H4 (cell line): ENCODE results near the gene NFKB1. TPM values are rescaled to one million over a fixed set of nuclear protein-coding genes. Genes with fewer than 3 reads are reported as not detected.

Source experiments
- DNase-seq: peaks from one replicate; pipeline ENCODE4 v3.0.0-alpha.2; 2015; ENCODE audit warnings: low spot score
- total RNA-seq: library from RNA; depleted of rRNA; stranded (reverse); fragments of >200 nt; shearing (Covaris generic); gene quantifications from 2 replicates; pipeline ENCODE4 v1.2.3, GENCODE V29; 2014

NFKB1 gene
- total RNA-seq, 1 experiment from 2014 or later, result 16.4 TPM

DNA sequence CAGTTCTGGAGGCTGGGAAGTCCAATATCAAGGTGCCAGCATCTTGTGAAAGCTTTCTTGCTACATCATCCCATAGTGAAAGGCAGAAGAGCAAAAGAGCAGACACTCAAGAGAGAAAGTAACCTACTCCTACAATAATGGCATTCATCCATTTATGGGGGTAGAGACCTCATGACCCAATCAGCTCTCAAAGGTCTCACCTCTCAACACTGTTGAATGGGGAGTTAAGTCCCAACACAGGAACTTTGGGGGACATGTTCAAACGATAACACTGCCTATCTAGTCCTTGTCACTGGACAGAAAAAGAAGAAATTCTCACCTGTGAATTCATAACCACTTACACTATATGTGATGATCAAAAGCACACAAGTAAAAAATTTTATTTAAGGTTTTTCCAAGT lies 6.6 kb upstream of the NFKB1 start:
- no peak for DNase-seq

DNA sequence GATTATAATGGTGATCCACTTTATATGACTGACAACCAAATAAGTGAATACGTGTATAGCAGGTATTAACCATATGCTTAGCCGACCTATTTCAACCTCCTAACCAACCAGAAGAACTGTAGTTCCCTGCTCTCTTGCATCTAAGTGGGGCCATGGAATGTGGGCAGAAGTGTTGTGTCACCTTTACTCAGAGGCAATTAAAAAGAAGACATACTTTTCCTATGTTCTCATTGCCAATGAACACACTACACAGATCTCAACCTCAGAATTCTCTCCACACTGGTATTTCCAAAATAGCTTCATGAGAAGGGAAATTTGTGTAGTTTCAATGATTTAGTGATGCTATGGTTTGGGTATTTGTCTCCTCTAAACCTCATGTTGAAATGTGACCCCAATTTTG lies 3.2 kb upstream of the NFKB1 start:
- DNase-seq, result no peak

DNA sequence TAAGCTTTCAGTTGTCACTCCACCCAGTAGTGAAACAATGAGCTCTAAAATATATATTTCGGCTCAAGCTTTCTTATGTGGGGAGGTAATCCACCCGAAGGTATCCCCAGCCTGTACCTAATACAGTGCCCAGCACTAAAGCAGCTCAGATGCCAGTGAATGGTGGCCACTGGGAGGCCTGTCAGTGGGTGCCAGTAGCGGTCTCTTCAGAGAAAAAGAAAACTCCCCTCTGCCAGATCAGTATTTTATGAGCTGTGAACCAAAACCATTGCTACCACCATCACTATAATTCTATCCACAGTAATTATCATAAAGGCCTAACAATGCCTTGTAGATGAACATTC lies 835 bp upstream of the NFKB1 start:
- no peak for DNase-seq

DNA sequence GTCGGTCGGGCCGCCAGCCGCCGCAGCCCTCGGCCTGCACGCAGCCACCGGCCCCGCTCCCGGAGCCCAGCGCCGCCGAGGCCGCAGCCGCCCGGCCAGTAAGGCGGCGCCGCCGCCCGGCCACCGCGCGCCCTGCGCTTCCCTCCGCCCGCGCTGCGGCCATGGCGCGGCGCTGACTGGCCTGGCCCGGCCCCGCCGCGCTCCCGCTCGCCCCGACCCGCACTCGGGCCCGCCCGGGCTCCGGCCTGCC lies 213 bp downstream of the NFKB1 start:
- no peak for DNase-seq

DNA sequence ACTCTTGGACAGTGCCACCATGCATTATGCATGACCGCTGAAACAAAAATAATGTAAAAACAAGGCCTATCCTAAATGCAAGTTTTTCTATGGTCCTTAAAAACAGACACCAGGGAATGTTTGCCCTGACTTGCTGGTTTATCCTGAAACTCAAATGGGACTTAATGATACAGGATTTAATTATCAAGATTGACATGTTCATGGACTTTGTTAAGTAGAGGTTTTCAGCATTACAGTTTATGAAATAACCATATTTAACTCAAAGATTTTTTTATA lies 1.3 kb downstream of the NFKB1 start:
- DNase-seq, result no peak

DNA sequence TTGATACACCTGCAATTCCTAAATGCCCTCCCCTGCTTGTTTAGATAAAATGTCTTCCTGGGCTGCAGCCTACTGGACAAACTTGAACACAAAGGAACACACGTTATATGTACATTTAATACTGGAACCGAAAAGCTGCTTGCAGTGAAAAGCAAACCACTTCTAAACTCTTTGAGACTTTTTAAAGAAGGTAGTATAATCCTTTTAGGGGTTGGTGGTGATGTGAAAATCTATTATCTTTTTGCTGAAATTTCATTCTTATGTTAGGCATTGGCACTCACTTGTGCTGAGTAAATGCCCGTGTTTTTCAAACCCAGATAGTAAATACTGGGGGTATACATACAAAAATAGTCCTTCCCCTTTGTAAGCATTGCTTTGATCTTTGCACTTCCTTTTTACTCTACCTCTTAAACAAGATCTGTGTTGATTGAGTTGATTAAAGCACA lies 2.2 kb downstream of the NFKB1 start:
- DNase-seq, result no peak

DNA sequence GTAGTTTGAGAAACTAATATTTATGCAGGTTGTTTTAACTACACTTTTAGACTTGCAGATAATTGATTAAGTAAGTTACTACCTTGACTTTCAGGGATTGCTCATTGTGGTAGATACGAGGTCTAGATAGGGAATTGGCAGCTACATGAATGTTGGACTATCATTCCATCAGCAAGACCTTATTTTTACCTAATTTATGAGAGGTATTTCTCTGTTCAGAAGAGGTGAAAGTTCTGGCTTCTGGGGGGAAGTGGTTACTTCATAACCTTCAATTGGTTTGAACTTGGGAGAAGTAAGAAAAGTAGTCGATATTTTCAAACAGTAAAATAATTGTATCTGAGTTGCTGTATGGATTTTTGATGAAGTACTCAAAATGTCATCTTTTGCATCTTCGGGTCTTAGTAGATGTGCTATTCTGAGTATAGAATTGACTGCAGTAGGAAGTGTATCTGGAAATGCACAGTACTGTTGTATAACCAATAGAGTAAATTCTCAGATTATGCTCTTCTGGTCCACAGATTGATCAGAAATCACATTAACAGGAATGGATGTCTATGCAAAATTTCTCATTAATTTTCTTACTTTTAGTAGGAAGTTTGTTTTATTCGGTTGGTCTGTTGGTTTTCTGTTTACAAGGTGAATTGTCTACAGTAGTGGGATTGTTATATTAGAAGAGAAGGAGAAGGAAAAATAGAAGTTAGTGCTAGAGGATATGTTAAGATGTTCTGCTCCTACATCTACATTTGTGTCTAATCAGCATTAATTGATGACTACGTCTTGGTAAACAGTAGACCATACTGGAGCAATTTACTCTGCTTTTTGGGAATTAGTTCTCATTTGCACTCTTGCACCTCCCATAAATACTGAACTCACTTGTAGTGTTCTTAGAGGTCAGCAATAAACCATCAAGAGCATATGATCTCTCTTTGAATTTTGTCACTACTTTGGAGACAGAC lies 3.0 kb downstream of the NFKB1 start:
- DNase-seq, result no peak

DNA sequence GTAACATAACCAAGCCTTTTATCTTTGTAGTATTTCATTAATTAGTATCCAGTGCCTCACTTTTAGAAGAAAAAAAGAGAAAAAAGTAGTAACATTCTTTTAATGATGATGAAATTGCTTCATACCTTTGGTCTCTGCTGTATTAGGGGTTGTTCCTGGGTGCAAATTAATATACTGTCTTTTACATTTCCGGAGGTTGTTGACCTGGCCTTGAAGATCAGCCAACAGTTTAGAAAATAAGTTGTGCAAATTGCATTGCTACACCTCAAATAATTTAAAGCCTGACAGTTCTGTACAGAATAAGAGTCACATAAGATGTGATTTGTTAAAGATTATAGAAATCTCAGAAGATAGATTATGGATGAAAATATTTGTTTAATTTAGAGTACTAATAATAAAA lies 3.8 kb downstream of the NFKB1 start:
- no peak for DNase-seq

DNA sequence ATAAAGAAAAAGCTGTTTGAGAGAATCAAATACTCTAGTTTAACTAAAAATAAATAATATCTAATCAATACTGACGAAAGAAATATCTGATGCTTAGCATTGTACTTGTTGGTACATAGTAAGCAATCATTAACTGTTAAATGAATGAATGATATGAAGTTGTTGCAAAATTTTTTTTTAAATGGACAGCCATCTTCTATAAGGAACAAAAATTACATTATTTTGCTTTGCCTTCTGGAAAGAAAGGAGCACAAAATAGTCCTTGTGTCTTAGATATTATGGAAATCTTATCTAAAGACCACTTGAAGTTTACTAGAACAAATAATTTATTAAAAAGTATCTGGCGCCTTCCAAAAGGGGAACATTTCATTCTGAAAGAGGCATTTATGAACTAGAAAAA lies 4.5 kb downstream of the NFKB1 start:
- DNase-seq, result no peak

DNA sequence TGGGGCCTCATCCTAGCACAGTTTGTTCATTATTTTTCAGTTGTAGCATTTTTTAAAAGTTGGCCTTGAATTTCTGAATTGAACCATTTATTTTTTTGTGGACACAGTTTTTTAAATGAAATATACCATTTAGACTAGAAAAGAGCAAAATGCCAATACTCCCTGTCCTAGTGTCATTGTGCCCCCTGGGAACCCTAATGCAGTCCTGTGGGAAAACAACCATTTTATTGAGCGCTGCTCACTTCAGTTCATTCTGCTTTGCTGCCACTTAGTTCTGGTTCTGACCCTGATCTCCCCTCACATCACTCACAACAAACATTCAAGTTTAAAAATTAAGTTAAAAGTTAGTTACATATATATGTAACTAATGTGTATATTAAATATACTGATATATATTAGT lies 5.4 kb downstream of the NFKB1 start:
- no peak for DNase-seq

DNA sequence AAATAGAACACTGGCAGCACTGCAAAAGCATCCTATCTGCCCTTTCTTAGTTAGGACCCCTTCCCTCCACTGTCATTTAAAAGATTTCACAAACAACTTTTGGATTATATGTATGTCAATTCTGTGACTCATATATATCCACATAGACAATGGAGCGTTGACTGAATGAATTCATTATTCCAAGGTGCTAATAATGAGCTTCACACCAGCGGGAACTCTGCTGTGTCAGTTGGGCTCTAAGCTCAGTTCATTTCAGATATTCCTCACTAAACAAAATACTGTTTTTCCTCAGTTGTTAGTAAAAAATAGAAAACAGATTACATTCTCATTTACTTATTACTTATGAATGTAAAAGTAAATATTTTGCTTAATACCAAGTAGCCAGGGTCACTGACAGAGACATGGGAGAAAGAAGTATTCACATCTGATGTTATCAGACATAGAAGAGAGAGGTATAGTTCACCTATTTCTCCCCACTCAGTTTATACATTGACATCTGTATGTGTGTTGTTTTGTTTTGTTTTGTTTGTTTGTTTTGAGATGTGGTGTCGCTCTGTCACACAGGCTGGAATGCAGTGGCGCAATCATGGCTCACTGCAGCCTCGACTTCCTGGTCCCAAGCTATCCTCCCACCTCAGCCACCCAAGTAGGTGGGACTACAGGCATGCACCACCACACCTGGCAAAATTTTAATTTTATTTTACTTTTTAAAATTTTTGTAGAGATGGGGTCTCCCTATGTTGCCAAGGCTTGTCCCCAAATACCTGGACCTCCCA lies 10.9 kb downstream of the NFKB1 start:
- DNase-seq, result no peak

DNA sequence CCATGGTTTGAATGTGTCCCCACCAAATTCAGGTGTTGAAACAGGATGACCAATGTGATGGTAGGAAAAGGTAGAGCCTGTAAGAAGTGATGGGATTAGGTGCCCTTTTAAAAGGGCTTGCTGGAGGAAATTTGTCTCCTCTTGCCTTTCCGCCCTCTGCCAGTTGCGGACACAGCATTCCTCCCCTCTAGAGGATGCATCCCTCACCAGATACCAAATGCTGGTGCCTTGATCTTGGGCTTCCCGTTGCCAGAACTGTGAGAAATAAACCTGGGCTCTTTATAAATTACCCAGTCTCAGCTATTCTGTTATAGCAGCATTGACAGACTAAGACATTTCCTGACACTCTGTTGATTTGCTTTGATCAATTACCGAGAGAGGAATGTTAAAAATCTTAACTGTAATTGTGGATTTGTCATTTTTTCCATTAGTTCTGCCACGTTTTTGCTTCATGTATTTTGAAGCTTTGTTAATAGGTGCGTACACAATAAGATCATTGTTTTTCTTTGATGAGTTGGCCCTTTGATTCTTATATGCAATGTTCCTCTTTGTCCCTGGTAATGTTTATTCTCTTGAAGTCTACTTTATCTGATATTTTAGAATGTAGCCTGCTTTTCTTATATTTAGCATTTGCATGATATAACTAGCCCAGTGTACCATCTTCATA lies 13.3 kb downstream of the NFKB1 start:
- DNase-seq, result no peak

DNA sequence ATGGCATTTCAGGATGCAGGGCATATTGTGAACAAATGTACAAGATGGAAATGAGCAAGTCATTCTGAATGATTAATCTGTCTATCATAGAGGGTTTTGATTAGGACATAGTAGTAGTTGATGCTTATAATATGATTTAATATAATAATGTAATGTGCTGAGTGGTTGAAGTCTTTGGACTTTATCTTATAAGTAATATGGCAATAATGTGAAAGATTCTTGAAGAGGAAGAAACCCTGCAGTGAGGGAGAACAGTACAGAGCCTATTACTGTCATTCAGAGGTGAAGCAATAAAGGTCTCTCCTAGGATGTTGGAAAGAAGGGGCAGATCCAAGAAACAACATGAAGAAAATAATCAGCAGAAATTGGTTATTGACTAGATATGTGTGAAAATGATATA lies 16.6 kb downstream of the NFKB1 start:
- DNase-seq, result no peak

DNA sequence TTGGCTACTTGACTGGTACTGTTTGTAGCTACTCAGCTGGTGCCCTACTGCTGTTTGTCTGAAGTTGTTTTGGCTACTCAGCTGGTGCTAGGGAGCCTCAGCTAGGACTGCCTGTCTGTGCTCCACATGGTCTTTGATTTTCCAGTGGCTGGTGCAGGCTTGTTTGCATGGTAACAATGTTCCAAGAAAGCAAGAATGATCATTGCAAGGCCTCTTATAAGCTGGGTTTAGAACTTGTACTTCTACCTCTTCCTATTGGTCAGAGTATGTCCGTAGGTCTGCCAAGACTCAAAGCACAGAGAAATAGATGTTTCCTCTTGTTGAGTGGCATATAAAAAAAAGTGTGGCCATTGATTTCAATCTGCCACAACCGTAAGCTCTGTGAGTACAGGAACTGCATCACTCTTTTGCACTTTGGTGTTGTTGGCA lies 17.6 kb downstream of the NFKB1 start:
- no peak for DNase-seq

DNA sequence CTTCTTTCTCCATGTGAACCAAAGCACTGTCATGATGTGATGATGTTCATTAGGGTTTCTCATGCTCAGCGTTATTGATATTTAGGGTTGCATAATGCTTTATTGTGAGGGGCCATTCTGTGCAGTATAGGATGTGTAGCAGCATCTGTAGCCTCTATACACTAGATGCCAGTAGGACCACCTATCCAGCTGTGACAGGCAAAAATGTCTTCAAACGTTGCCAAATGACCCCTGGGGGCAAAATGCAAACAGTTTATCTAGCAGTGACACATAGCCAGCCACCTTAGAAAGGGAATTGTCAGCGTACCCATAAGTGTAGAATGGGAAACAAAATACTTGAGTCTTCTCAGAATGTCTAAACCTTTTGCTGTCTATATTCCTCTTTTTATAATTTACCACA lies 18.8 kb downstream of the NFKB1 start:
- DNase-seq, result no peak

DNA sequence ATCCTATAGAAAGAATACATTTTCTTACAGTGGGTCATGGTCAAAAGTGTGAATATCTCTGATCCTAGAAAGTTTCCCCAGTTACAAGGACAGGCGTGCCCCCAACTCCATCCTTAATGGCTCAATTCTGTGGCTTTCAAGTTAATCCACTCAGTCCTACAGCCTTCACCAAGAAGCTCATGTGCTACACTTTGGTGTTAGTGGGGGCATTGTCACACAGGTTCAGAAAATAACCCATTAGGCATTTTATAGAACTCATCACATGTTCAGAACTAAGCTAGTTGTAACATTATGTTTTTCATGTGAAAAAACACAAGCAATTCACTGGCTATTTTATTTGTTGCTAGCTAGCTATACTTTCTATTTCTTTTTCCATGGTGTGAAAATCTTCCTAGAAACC lies 20.4 kb downstream of the NFKB1 start:
- DNase-seq, result no peak

DNA sequence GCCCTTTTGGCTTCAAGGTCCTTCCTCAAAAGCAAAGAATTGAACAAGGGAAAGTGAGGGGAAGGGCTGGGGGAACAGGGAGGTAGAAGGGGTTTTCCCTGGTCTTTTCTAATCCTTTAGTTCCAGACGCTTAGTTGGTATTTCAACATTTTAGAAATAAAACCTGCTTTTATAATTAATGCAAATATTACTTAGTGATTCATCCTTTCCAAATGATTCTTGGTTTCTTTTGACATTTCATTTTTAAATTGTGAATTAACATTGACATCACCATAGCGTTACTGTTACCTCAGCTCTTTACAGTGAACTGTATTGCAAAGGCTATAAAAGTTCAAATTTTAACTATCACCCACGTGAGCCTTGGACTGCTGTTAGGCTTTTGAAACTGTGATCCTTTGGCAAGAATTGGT lies 20.9 kb downstream of the NFKB1 start:
- no peak for DNase-seq

DNA sequence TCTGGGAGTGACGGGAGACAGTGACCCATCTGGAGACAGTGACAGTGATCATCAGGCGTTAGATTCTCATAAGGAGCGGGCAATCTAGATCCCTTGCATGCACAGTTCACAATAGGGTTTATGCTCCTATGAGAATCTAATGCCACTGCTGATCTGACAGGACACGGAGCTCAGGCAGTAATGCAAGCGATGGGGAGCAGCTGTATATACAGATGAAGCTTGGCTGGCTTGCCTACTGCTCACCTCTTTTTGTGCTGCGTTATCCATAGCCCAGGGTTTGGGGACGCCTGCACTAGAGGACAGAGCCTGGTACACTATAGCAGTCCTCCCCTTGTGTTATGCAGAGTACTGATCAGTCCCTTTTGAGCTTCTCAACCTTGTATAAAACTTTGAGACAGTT lies 23.5 kb downstream of the NFKB1 start:
- no peak for DNase-seq

DNA sequence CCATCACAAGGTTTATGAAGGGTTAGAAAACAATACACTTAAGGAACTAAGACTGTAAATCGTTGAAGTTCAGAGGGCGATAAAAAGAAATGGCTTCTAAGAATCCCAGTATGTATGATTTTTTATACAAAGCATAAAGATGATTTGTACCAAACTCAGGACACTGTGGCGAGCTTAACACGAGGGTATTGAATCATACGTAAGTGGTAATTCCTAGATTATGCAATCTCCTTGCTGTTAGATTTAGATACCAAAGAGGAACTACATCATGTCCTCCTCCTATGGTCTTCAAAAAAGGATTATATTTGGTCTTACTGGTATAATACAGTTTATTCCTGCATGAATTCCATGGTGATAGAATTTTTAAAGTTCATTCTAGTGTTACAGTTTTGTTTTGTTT lies 23.9 kb downstream of the NFKB1 start:
- DNase-seq, result no peak

DNA sequence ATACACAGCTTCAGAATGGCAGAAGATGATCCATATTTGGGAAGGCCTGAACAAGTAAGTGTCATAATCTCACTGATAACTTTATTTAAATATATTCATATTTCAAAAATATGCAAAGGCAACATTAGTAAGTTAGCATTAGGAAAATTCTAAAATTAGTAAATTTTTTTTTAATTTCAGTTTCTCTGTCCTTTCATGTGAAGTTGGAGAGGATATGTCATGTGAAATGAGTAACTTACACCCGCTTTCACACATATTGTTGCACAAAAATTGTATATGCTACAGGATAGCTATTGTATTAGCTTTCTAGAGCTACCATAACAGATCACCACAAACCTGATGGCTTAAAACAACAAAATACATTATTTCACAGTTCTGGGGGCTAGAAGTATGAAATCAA lies 24.3 kb downstream of the NFKB1 start:
- DNase-seq, result no peak

DNA sequence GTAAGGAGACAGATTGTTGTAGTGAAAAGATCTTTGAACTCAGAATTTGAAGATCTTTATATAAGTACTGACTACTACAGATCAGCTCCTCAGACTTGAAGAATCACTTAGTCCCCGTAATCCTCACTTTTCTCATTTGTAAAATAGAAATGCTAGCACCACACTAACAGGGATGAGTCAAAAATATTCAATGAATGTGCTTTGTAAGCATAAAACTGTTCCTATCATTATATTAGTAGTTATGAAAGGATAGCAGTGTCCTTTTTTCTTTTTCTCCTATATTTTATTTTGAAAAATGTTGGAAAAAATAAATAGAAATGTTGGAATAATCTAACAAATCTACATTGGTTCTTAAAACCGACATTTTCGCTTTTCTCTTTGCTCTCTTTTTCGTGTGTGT lies 25.4 kb downstream of the NFKB1 start:
- no peak for DNase-seq

DNA sequence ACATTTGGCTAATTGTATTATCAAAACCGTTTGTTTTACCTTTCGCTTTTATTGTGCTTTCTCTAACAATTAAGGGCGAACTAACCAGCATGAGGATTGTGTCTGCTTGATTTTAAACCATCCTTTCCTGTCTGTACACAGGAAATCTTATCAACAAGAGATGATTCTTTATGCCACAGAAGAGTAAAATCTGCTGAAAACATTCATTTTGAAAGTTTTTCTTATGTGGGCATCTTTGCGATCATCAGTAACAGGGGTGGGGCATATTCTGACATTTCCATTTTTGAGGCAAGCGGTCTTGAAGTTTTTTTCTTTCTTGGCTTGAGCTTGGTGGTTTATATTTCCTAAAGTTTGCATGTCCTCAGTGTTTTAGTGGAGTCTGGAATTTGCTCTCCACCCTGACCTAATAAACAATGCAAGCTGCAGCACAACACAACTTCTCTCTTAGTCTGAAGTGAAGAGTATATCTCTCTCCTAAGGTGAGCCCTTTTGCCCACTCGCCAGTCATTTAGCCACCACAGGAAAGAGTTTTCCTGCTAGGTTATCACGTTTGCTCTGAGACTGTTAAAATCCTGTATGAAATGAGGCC lies 26.6 kb downstream of the NFKB1 start:
- no peak for DNase-seq

DNA sequence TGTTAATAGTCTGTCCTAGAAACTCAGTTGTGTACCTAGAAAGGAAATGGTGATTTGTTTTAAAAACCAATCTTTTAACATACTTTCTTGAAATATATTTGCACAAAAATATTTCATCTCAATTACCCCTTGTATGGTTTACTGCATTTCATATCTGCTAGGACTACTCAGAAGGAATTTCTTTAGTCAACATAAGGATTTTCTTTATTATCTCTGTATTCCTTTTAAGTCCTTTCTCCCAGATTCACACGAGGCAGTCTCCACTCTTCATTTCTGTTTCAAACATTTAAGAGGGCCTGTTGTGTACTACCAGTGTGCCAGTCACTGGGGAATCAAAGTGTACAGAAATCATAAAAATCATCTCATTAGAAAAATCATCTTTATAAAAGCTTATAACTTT lies 28.8 kb downstream of the NFKB1 start:
- no peak for DNase-seq
